SK-N-DZ (cell line): ENCODE data around the gene GUCY2D.

Experiments used
- DNase-seq: peaks from one replicate; pipeline ENCODE4 v3.0.0-alpha.2; 2015; ENCODE audit warnings: low spot score

Gene GUCY2D

GRCh38 chr17:8063761-8064534, 61.5 kb downstream of the GUCY2D start:
- no peak for DNase-seq

GRCh38 chr17:8064561-8065019, 62.2 kb downstream of the GUCY2D start:
- no peak for DNase-seq

GRCh38 chr17:8066841-8067775, 64.7 kb downstream of the GUCY2D start:
- DNase-seq: no peak

- no peak for DNase-seq
Measured at GRCh38 chr17:8067806-8068205, 65.4 kb downstream of the GUCY2D start.

- DNase-seq: no peak
Measured at GRCh38 chr17:8068736-8069586, 66.5 kb downstream of the GUCY2D start.

GRCh38 chr17:8069587-8069860, 67.1 kb downstream of the GUCY2D start:
- no peak for DNase-seq
